SIG-M5 (cell line): ENCODE results near the gene DACT1.
"Not testable (repeated sequence)": the region's sequence is repeated elsewhere in the genome, so short reads cannot be mapped to it uniquely, and the experiment has no call there.

ENCODE experiments used
- DNase-seq: peaks from one replicate; lab custom pipeline; 2025; lab: John Stamatoyannopoulos, UW

Gene DACT1

GRCh38 chr14:58637391-58638230, at the start of gene DACT1:
Gene DACT1, plus strand, starts transcription at chr14:58637962. Its CDS starts 241 bp downstream, at chr14:58638203.
- no peak for DNase-seq

- DNase-seq, result not testable (repeated sequence)
These were observed 49.4 kb upstream of the DACT1 start for GRCh38 chr14:58588321-58588720.

- DNase-seq, result no peak
These were observed 43.8 kb upstream of the DACT1 start for GRCh38 chr14:58593977-58594376.

GRCh38 chr14:58597041-58597440, 40.7 kb upstream of the DACT1 start:
- no peak for DNase-seq

GRCh38 chr14:58598028-58598803, 39.5 kb upstream of the DACT1 start:
- no peak for DNase-seq

- no peak for DNase-seq
These were observed 38.8 kb upstream of the DACT1 start for GRCh38 chr14:58598804-58599525.

GRCh38 chr14:58599707-58600106, 38.1 kb upstream of the DACT1 start:
- DNase-seq, result no peak

GRCh38 chr14:58605465-58605864, 32.3 kb upstream of the DACT1 start:
- DNase-seq, result no peak

- no peak for DNase-seq
These were observed 30.4 kb upstream of the DACT1 start for GRCh38 chr14:58607131-58607951.

GRCh38 chr14:58607952-58608317, 29.8 kb upstream of the DACT1 start:
- DNase-seq, result no peak

GRCh38 chr14:58617619-58618018, 20.1 kb upstream of the DACT1 start:
- DNase-seq, result no peak

GRCh38 chr14:58620011-58620410, 17.8 kb upstream of the DACT1 start:
- DNase-seq, result no peak

GRCh38 chr14:58625438-58625837, 12.3 kb upstream of the DACT1 start:
- no peak for DNase-seq

- DNase-seq, result no peak
These were observed 11.3 kb upstream of the DACT1 start for GRCh38 chr14:58626431-58626831.

- DNase-seq, result no peak
These were observed 9.4 kb upstream of the DACT1 start for GRCh38 chr14:58628406-58628805.

GRCh38 chr14:58629281-58629680, 8.5 kb upstream of the DACT1 start:
- no peak for DNase-seq

GRCh38 chr14:58631732-58632131, 6.0 kb upstream of the DACT1 start:
- no peak for DNase-seq

GRCh38 chr14:58633831-58634230, 3.9 kb upstream of the DACT1 start:
- no peak for DNase-seq

- no peak for DNase-seq
These were observed 3.2 kb upstream of the DACT1 start for GRCh38 chr14:58634406-58635090.

GRCh38 chr14:58635091-58635830, 2.5 kb upstream of the DACT1 start:
- DNase-seq, result no peak
